Psoas muscle (tissue), 8 donors: ENCODE measurements around the gene TEX35. TPM values are rescaled to one million over a fixed set of nuclear protein-coding genes. Genes with fewer than 3 reads are reported as not detected.

ENCODE experiments used
- ATAC-seq, 4 donors: fragments of 200-7000 bp; cut with Tn5 transposase; one replicate each; pipeline ENCODE4 v1.9.1; 2020; ENCODE audit warnings: moderate library complexity in 3 of 4, mild to moderate bottlenecking in 2 of 4
- DNase-seq, 2 donors: peaks; one replicate each; pipeline ENCODE4 v3.0.0-alpha.2; 2020
- H3K27ac ChIP-seq: fragments of 200-600 bp; one replicate; pipeline ENCODE4 v1.8.0; 2022
- H3K27me3 ChIP-seq, 3 donors: fragments of 200-600 bp in 1 of 3; one replicate each; pipeline versions ENCODE4 v1.6.1 to v1.8.0; 2013 to 2022; ENCODE audit warnings: low read length in 2 of 3, mild to moderate bottlenecking in 2 of 3, moderate library complexity in 1 of 3; ENCODE audit not compliant: insufficient read depth in 3 of 3
- H3K36me3 ChIP-seq, 2 donors: fragments of 200-600 bp in 1 of 2; one replicate each; pipeline versions ENCODE4 v1.6.1 to v1.8.0; 2013 to 2022; ENCODE audit warnings: low read depth in 1 of 2, mild to moderate bottlenecking in 1 of 2, moderate library complexity in 1 of 2; ENCODE audit not compliant: insufficient read depth in 1 of 2
- H3K4me1 ChIP-seq: fragments of 200-600 bp; one replicate; pipeline ENCODE4 v1.8.0; 2022
- H3K4me3 ChIP-seq: fragments of 200-600 bp; one replicate; pipeline ENCODE4 v1.8.0; 2022; ENCODE audit warnings: mild to moderate bottlenecking
- H3K9me3 ChIP-seq: fragments of 200-600 bp; one replicate; pipeline ENCODE4 v1.8.0; 2022
- WGBS, 3 donors: extraction: QIAGEN DNeasy Blood & Tissue Kit; methylation state at CpG; one replicate each; pipeline versions ENCODE4 v1.1.6 to v1.1.7; 2013; 5-methylcytosine and 5-hydroxymethylcytosine counted together
- intact Hi-C, 2 donors: fragments of 100-400 bp; cut with DNase I; formaldehyde crosslinking; loops; one replicate each; pipeline versions ENCODE4 v1.11.0 to v1.14.2; 2022
- polyA plus RNA-seq, 3 donors: library from polyadenylated mRNA; stranded (reverse); fragments of 200-250 nt; gene quantifications; one replicate each; pipeline ENCODE4 v1.2.3, GENCODE V29; 2013
- total RNA-seq, 4 donors: library from RNA; stranded (reverse); fragmentation: NEBNext Ultra II Directional in 2 of 4; extraction: Animal tissue kit (Norgen Biotek cat#: 25700) in 2 of 4; gene quantifications; one replicate each; pipeline versions ENCODE4 v1.2.1 to v1.2.4, GENCODE V29; 2021 to 2023
- TF ChIP-seq, protein P1 (sequence below): fragments of 200-600 bp; IDR thresholded peaks from one replicate; pipeline ENCODE4 v1.8.0; 2022; ENCODE audit warnings: antibody characterized with exemption
- donor health status: healthy with polysubstance abuse.
- donor health status: DM: no; HTN: no; CAD: no; lungs with moderate emphysema.
- donor health status: Bipolar disorder and iron deficiency.
- donor health status: healthy.
- donor health status: DM: yes; HTN: yes; CAD: no.
- donor health status: DM: no; HTN: no; CAD: no.
- donor health status: DM: no; HTN: no; CAD: no.
- donor health status: DM: yes; HTN: yes; CAD: no.

TEX35 gene
- total and polyA plus RNA-seq, 7 donors, result not detected

DNA sequence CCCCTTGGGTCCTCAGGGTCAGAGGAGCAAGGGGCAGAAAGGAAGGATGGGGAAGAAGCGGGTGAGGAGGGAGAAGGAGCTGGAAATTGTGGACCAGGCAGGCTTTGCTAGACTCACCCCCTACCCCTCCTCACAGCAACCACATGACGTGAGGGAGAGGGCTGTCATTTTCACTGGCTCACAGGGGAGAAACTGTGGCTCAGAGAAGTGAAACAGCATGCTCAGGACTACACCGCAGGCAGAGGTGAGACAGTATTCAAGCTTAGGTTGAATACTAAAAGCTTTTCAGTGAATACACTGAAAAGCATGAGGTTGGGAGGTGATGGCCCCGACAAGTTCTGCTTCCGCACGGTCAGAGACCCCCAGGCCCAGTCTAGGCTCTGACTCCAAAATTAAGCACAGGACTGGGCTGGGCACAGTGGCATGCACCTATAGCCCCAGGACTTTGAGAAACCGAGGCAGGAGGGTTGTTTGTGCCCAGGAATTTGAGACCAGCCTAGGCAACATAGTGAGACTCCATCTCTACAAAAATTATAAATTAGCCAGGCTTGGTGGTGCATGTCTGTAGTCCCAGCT, 14.9 kb upstream of the TEX35 start:
- TF ChIP-seq, protein P1, sequence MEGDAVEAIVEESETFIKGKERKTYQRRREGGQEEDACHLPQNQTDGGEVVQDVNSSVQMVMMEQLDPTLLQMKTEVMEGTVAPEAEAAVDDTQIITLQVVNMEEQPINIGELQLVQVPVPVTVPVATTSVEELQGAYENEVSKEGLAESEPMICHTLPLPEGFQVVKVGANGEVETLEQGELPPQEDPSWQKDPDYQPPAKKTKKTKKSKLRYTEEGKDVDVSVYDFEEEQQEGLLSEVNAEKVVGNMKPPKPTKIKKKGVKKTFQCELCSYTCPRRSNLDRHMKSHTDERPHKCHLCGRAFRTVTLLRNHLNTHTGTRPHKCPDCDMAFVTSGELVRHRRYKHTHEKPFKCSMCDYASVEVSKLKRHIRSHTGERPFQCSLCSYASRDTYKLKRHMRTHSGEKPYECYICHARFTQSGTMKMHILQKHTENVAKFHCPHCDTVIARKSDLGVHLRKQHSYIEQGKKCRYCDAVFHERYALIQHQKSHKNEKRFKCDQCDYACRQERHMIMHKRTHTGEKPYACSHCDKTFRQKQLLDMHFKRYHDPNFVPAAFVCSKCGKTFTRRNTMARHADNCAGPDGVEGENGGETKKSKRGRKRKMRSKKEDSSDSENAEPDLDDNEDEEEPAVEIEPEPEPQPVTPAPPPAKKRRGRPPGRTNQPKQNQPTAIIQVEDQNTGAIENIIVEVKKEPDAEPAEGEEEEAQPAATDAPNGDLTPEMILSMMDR, result no peak
- no peak overlapping the region for H3K27ac ChIP-seq
- no peaks in the 10 kb centered on the region for H3K27me3 ChIP-seq
- DNase-seq (no peak), ATAC-seq (no peak)
- WGBS, 3 donors, result 90% methylated on average over 7 of the region's 7 CpGs
- intact Hi-C loops, result no loop called here
- no peak overlapping the region for H3K4me3 ChIP-seq
- no peaks in the 10 kb centered on the region for H3K4me1 ChIP-seq
- no peaks in the 10 kb centered on the region for H3K36me3 ChIP-seq
- H3K9me3 ChIP-seq, result no peaks in the 10 kb centered on the region

DNA sequence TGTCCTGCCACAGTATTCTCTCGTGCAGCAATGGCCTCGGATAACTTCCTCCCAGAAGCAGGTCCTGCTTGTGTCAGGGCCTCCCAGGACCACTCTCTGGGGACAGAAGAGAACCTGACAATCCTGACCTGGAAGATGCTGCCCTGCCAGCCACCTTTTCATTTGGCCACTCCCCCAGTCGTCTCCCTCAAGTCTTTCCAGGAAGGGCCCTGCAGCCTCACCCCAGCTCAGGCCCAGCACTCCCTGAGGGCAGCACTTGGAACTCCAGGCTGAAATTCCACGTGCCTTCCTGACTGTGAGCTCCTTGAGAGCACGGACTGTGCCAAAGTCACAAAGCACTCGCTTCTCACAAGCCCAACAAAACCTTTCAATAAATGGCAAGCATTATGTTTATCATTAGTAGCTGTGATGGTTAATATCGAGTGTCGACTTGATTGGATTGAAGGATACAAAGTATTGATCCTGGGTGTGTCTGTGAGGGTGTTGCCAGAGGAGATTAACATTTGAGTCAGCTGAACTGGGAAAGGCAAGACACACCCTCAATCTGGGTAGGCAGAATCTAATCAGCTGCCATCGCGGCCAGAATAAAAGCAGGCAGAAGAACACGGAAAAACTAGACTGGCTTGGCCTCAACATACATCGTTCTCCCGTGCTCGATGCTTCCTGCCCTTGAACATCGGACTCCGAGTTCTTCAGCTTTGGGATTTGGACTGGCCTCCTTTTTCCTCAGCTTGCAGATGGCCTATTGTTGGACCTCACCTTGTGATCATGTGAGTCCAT, 13.8 kb upstream of the TEX35 start:
- H3K9me3 ChIP-seq, result no peaks in the 10 kb centered on the region
- no peaks in the 10 kb centered on the region for H3K4me1 ChIP-seq
- no peak for DNase-seq
- TF ChIP-seq, protein P1, result no peak
- 82 to 87% (median 84%) methylated on average over 16 of the region's 16 CpGs for WGBS, 3 donors
- H3K36me3 ChIP-seq, result no peaks in the 10 kb centered on the region
- no peak overlapping the region for H3K27ac ChIP-seq
- H3K4me3 ChIP-seq, result no peak overlapping the region
- ATAC-seq, result no peak
- intact Hi-C loops, result no loop called here
- no peaks in the 10 kb centered on the region for H3K27me3 ChIP-seq

DNA sequence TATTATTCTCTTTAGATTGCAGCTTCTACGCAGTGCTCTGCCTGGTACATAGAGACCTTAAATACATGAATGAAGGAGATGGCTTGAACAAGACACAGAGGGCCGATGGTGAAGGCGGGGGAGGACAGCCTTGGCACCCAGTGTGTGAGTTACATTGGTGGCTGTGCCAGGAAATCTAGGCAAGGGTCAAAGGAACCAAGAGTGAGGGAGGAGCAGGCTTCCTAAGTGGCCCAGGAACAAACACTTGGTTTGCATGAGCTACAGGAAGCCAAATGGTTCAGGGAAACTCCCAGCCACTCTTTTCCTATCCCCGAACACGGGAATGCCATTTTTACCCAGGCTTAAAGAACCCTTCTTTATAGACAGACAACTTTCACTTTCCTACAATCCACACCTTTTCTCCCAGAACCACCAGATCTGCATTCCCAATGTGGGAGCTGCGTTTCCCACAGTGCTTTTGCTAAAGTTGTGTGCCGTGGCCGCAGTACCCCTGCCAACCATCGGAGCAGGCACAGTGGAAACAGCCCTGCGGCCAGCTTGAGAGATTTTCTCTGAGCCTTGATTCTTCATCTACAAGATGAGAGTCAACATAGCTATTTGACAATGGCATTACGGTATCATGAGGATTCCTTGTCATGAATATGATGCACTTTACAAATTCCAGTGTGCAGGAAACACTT, 12.7 kb upstream of the TEX35 start:
- WGBS, 3 donors, result 78 to 87% (median 80%) methylated on average over 11 of the region's 11 CpGs
- TF ChIP-seq, protein P1, result peak; percentile 5
- no peaks in the 10 kb centered on the region for H3K9me3 ChIP-seq
- no peak overlapping the region for H3K27ac ChIP-seq
- no peaks in the 10 kb centered on the region for H3K36me3 ChIP-seq
- H3K27me3 ChIP-seq, result no peaks in the 10 kb centered on the region
- no peak for DNase-seq
- H3K4me1 ChIP-seq, result no peaks in the 10 kb centered on the region
- H3K4me3 ChIP-seq, result no peak overlapping the region
- intact Hi-C loops, result loop anchor here (2.0 to 10.0 kb wide), 2 partner anchors 189 to 195 kb away; no protein-coding TSS in a partner anchor
- ATAC-seq, result no peak

DNA sequence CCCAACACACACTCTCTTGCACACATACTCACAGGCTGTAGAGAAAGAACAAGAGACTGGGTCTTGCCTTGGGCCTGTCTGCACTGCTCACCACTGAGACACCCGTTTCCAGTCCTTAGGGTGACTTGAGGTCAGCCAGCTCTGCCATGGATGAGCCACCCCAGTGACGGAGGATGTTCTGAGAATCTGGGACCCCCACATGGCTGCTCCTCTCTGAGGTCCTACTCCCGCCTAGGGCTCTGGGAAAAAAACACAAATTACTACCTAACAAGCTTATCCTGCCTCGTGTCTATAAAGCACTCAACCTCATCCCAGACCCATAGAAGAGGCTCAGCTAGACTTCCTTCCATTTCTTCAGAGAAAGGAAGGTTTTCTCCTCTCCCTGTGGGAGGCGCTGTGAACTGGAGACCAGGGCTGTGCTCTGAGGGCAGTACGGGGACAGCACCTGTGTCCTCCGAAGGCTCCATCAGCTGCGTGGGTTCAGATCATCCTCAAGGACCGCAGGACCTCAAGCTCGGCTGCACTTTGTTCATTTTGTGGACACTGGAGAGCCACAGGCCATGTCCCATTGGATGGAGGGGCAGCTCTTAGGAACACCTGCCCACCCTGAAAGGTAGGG, 11.9 kb upstream of the TEX35 start:
- Histone ChIP-seq H3K36me3 (no peaks in the 10 kb centered on the region), H3K27ac (no peak overlapping the region), H3K4me1 (no peaks in the 10 kb centered on the region), H3K9me3 (no peaks in the 10 kb centered on the region), H3K27me3 (no peaks in the 10 kb centered on the region), H3K4me3 (no peak overlapping the region)
- TF ChIP-seq, protein P1, result no peak
- 90 to 94% (median 90%) methylated on average over 10 of the region's 10 CpGs for WGBS, 3 donors
- DNase-seq (no peak), ATAC-seq (peak in 1 of 4 donors; percentile 14)
- intact Hi-C loops, result loop anchor here (2.0 to 10.0 kb wide), 2 partner anchors 190 to 196 kb away; no protein-coding TSS in a partner anchor
